HG02642 (cell line): ENCODE results near the gene SESTD1.
"Not testable (repeated sequence)": the region's sequence is repeated elsewhere in the genome, so short reads cannot be mapped to it uniquely, and the experiment has no call there.

ENCODE experiments used
- ATAC-seq: cut with Tn5 transposase; IDR thresholded peaks from one replicate; pipeline ENCODE4 v1.9.1; 2021; ENCODE audit warnings: mild to moderate bottlenecking; ENCODE audit not compliant: unreplicated experiment, poor library complexity

The SESTD1 gene

DNA sequence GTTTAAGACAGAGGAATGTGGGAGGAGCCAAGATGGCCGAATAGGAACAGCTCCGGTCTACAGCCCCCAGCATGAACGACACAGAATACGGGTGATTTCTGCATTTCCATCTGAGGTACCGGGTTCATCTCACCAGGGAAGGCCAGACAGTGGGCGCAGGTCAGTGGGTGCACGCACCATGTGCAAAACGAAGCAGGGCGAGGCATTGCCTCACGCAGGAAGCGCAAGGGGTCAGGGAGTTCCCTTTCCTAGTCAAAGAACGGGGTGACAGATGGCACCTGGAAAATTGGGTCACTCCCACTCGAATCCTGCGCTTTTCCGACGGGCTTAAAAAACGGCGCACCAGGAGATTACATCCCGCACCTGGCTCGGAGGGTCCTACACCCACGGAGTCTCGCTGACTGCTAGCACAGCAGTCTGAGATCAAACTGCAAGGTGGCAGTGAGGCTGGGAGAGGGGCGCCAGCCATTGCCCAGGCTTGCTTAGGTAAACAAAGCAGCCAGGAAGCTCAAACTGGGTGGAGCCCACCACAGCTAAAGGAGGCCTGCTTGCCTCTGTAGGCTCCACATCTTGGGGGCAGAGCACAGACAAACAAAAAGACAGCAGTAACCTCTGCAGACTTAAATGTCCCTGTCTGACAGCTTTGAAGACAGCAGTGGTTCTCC is 68.6 kb downstream of the SESTD1 start:
- not testable (repeated sequence) for ATAC-seq

DNA sequence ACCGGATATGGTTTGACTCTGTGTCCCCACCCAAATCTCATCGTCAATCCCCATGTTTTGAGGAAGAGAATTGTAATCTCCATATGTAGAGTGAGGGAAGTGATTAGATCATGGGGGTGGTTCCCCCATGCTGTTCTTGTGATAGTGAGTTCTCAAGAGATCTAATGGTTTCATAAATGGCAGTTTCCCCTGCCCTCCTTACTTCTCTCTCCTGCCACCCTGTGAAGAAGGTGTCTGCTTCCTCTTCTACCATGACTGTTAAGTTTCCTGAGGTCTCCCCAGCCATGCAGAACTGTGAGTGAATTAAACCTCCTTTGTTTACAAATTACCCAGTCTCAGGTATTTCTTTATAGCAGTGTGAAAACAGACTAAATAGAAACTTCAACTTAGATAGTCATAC is 69.5 kb downstream of the SESTD1 start:
- ATAC-seq, result no peak

DNA sequence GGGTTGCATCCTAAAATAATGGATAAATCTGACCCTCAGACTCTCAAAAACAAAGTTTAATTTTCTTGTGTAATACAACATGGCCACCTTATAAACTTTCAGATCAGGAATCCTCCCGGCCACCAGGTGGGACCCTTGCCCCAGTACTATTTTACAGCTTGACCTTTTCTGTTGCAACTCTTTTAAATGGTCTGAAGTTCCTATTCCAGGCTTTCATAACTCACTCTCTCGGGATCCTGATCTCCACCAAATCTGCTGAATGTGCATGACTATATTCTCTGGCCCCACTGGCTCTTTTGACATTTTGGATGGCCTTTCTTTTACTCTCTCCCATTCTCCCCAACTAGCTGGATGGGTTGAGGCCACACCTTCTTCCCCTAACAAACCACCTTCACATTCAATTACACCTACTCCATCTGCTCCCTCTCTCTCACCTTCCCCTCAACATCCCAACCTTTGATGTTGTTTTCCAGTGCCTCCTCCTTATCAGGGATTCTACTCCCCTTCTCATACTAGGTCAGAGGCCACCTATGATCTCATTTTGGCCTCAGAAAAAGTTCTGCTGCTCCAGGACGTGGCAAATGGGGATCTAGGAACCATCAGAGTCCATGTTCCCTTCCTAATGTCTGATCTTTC is 70.8 kb downstream of the SESTD1 start:
- ATAC-seq, result no peak

DNA sequence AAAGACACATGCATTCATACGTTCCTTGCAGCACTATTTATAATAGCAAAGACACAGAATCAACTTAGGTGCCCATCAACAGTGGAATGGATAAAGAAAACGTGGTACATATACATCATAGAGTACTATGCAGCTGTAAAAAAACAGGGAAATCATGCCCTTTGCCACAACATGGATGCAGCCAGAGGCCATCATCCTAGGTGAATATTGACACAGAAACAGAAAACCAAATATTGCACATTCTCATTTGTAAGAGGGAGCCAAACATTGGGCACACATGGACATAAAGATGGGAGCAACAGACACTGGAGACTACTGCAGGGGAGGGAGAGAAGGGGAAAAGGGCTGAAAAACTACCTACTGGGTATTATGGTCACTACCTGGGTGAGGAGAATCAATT is 73.5 kb downstream of the SESTD1 start:
- no peak for ATAC-seq

DNA sequence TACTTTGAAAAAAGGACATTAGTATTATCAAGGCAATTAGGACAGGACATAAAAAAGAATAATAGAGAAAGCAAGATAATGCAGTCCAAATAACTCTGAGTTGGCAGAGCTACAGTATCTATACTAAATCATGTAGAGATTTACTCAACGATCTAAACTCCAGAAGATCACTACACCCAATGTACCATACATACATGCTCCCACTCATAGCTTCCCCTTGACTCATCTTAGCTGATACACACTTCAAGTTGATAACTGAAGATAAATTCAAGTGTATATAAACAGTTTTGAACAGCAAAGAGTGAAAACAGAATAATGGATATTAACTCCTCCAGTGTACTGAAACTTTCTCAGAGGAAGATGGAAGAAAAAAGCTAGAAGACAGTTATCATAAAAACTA is 78.5 kb downstream of the SESTD1 start:
- ATAC-seq, result no peak

DNA sequence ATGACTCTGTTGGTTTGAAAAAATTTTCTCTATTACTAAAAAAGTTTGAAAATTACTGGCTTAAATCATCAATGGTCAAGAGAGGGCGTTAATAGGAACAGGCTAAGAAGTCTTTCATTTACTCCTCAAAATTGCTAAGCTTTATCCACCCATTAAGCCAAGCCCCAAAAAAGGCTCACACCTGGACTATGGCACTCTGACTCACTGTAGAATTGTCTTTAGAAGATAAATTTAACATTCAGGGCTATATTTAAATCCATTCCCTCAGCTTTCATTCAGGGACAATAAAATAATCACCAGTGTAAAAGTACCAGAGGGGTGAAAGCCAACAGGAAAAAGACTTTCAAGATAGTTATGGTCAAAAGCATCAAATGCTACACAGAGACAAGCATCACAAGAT is 80.0 kb downstream of the SESTD1 start:
- no peak for ATAC-seq

DNA sequence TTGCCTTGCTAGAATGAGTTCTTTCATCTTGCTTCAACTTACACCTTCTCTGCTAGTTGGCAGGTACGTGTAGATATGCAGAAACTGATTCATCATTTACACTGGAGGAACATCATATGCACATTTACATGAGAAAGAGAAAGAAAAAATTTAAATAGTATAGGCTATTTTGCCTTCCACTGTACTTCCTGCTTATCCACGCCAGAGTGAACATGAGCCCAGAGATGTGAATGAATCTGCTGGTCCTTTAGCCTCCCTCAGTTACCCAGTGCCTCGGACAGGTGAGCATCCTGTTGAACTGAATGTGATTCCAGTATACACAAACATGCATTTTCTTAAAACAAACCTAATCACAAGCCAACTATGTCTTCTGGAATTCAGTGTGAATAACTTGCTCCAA is 83.6 kb downstream of the SESTD1 start:
- ATAC-seq, result peak; percentile 81

DNA sequence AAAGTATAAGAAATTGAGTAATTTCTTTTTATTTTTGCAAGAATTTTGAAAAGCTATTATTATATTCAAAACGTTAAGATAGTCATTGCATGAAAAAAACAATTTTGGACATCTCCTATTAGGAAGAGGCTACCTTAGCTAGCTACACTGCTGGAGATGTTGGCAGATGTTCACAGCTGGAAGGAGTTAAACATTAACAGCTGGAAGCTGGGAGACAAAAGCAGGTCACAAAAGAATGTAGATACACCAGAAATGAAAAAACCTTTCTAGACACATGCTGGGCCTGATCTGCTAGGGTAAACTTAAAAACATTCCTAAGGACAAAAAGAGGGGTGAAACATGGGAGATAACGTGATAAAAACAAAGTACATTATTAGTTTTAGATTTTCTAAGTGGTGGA is 84.4 kb downstream of the SESTD1 start:
- no peak for ATAC-seq

DNA sequence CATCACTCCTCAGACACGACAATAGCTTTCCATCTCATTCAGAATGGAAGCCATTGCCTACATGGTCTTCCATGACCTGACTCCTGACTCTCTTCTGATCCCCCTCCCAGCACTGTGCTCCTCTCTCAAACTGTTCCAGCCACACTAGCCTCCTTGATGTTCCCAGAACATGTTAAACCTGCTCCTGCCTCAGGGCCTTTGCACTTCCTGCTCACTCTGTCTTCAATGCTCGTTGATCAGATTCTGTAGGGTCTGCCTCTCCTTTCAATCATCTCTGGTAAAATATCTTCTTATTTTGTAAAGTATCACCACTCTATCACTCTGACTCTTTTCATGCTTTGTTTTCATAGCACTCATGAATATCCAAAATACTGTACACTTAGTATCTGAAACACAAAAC is 84.9 kb downstream of the SESTD1 start:
- no peak for ATAC-seq

DNA sequence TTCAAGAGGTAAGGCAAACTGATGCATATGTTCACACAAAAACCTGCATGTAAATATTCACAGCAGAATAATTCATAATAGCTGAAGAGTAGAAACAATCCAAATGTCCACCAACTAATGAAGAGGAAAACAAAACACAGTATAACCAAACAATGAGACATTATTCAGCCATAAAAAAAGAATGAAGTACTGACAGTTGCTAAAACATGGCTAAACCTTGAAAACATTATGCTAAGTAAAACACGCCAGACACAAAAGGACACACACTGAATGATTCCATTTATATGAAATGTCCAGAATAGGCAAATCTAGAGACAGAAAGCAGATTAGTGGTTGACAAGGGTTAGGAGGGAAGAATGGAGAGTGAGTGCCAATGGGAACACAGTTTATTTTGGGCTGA is 86.9 kb downstream of the SESTD1 start:
- ATAC-seq, result no peak

DNA sequence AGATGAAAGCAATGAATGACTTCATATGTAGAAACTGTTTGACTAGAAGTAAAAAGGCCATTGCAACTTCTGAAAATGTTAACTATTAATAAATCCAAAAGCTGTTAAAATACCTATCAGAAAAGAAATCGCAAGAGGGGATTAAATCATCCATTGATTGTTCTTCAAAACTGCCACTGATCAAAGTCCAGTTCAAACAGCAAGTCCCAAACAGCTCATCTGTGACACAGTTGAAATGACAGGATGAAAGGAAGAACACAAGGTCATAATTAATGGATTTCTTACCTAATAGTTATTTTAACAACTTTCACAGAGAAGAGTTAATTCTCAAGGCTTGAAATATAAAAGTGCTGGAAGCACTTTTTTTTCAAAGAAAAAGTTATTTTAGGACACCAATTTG is 90.4 kb downstream of the SESTD1 start:
- no peak for ATAC-seq

DNA sequence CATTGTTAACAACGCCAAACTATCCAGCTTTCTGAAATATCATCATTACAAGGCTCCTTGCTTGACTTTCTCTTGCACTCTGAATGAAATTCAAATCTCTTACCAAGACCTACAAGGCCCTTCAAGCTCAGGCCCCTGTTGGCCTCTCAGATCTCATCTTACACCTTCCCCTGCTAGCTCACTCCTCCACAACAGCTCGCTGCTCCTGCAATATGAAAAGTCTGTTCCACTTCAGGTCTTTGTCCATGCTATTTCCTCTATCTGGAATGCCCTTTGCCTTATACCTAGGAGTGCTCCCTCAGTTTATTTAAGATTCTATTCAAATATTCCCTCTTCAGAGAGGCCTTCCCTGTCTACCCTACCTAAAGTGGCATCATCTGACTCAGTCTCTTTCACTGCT is 91.7 kb downstream of the SESTD1 start:
- no peak for ATAC-seq

DNA sequence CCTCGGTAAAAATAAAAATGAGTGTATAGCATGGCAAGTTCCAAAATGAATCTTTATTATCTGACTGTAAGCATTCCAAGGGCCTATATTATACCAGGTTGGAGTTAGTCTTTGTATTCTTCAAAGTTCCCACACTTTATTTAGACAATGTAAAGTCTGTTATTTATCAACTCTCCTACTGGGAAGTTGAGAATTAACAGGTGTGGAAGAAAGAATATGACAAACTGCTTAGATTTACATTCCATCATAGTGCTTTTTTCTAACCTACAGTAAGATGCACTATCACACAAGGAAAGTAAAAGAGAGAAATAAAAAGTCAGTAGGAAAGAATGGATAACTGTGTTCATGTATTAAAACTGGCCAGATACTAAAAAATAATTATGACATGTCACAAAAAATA is 93.3 kb downstream of the SESTD1 start:
- ATAC-seq, result no peak

DNA sequence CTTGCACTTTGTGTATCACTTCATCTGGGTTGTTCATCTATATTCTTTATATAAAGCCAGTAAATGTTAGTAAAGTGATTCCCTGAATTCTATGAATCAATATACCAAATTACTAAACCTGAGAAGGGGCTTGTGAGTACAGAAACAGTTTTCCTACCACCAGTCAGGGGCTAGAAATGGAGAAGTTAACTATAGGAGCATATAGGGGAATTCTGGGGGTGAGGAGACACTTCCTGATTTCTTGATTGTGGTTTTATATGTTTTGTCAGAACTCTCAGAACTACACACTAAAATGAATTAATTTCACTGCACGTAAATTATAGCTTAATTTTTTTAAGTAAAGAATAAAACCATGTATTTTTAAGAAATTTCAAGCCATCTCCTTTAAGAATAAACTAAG is 93.7 kb downstream of the SESTD1 start:
- ATAC-seq, result no peak

DNA sequence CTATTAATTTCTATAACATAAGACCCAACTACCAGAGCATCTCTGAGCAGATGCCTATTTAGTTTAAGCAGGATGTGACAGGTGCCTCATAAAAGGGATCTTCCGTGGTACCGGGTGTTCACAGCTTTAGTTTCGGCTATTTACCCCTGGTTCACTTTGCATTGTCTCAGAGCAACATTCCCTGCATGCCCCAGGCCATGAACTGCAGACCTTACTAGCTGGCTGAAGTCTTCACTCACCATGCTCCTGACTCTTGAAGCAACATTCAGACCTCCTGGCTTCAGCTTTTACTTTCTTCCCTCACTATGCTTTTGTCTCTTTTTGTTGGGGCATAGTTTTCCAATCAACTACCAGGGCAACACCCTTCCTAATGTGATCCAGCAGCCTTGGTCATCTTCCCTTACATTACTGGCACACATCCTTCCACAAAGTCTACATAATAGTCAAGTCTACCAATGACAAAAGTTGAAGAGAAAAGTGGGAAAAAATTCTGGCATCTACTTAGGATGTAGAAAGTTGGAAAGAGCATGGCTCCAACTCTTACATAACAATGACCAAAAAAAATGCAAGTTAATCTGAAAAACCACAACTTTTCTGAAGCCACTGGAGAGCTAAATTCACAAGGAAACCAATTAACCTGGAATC is 99.2 kb downstream of the SESTD1 start:
- ATAC-seq, result no peak

DNA sequence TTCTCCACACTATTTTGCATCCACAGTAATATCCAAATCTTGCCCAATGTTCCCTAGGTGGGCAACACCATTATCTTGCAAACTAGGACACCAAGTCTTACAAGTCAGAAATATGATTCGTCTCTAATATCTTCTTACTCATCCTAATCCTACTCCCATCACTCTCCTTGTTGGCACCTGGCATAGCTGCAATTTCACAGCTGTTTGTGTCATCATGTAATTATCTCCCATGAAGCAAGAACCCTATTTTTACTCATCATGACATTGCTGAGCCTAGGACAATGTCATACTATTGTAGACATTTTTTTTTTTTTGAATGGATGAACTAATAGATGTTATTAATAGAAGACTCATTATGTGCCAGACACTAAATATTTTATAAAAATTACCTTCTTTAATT is 123.4 kb downstream of the SESTD1 start:
- no peak for ATAC-seq

DNA sequence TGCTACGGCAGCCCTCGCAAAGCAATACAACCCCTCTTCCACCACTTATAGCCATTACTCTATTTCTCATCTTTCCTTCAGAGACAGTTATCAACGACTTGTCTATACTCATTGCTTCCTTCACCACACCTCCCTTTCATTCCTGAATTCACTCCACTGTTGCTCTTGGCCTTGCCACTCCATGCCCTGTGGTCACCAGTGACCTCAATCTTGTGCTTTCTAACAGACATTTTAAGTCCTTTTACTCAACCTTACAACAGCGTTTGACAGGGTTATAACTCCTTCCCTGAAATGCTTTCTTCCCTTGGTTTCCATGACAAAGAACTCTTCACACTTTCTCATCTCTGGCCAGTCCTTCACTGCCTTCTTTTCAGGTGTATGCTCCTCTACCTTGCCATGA is 124.1 kb downstream of the SESTD1 start:
- ATAC-seq, result no peak

DNA sequence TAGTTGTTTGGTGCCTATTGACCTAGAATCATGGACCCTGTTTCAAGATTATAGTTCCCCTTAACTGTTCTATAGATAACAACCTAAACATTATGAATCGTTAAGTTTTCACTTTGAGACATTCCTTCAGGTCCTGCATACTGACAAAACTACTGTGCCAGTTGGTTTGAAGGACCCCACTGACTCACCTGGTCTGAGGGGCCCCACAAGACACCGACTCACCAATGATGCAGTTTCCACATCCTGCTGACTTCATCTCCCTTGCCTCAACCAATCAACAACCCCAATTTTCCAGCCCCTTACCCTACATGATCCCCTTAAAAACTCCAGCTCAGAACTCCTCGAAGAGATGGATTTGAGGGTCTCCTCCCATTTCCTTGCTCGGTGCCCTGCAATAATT is 125.1 kb downstream of the SESTD1 start:
- ATAC-seq, result no peak

DNA sequence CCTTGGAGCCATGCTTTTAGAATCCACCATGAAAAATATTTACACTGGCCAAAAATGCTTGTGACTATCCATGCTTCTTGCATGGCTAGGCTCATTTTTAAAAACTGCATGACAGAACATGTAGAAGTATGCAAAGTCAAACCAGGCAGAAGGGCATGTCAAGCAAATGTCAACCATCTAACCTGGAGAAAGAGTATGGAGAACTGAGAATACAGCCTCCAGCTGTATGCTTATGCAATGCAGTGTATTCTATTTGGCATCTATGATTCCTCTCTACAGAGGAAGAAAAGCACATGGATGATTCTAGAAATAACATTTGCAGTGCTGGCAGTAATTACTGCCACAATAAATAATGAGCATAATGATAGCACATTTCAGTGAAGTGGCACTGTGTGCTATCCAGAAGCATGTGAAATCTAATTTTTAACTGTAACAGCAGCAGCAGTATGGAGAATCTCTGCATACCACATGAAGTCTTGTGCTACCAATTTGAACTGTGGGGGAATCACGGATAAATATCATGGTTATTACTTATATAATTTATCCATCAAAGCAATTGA is 127.4 kb downstream of the SESTD1 start:
- ATAC-seq, result no peak

DNA sequence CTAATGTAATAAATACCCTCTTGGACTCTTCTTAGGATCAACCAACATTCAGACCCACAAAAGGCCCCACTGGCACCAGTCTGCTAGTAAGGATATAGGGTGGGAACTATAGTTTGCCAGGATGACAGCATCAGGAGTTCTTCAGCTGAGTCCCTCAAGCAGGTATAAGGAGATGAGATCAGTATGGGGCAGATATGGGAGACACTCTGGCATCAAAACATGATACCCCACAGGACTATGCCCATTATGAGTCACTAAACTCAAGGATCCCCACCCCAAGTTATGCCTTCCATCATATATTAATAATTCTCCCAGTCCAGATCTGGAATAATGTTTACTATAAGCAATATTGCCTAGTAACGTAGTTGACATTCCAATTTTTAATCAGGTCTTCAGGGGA is 131.6 kb downstream of the SESTD1 start:
- ATAC-seq, result no peak

DNA sequence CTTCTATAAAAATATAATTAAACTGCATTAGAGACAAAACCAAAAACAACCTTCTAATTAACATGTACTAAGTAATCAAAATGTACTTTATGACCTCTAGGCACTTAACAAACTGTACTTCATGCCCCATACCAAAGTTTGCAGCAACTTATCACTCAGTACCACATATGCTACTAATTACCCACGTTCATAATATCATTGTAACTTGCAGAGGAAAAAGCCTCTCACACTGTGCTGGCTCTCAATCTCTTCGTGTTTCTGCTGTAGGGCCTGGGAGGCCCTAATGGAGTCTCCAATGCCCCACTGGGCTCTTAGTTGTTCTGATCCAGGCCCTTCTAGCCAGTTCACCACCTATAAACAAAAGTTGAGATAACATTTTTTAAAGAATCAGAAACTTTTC is 132.6 kb downstream of the SESTD1 start:
- ATAC-seq, result no peak

DNA sequence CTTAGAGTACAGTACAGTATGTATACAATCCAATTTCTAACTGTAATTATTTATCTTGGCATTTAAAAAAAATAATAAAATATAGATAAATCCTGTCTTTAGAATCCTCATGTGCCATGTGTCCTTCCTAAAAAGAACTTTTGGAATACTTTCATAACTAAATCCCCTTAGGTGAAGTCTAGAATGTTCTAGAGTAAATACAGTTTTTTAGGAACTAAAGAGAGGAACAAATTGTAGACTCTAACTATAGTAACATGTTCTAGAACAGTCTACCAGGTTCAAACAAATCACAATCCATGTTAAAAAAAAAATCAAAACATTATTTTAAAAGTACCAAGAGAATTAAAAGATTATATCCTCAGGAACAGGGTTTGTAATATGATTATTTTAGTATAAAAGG is 134.1 kb downstream of the SESTD1 start:
- no peak for ATAC-seq
